GM19025 (cell line): Measurements from ENCODE around the gene LYRM2.

Experiments
- ATAC-seq: cut with Tn5 transposase; IDR thresholded peaks from one replicate; pipeline ENCODE4 v1.9.1; 2021; ENCODE audit warnings: mild to moderate bottlenecking, low read depth, moderate library complexity; ENCODE audit not compliant: unreplicated experiment

LYRM2 gene

DNA sequence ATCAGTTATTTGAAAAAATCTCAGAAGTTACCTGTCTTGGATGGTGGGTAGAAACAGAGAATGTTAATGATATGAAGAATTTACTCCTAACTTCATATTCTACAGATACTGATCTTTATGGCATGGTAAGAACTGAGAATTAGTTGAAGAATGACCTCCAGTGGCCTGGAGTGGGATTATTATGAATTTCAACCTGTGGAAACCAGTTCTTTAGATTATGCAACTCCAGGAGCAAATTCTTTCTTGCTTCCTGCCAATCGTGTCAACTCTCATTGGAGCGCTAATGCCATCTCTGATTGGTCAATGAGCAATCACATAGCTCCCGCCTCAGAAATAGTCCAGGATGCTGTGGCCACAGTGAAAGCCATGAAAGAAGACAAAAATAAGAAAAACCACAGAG is 40.6 kb downstream of the LYRM2 start:
- no peak for ATAC-seq

GRCh38 chr6:89597372-89597771 is 41.2 kb downstream of the LYRM2 start:
- no peak for ATAC-seq

- ATAC-seq: no peak
These were observed 42.1 kb downstream of the LYRM2 start for GRCh38 chr6:89596484-89596883.

GRCh38 chr6:89596056-89596455 is 42.5 kb downstream of the LYRM2 start:
- ATAC-seq: peak; percentile 72

- ATAC-seq: no peak
These were observed 46.8 kb downstream of the LYRM2 start for GRCh38 chr6:89591745-89592144.

GRCh38 chr6:89590133-89590532 is 48.4 kb downstream of the LYRM2 start:
- no peak for ATAC-seq

- ATAC-seq: no peak
These were observed 49.1 kb downstream of the LYRM2 start for GRCh38 chr6:89589297-89590025.

GRCh38 chr6:89585154-89585553 is 53.4 kb downstream of the LYRM2 start:
- no peak for ATAC-seq

DNA sequence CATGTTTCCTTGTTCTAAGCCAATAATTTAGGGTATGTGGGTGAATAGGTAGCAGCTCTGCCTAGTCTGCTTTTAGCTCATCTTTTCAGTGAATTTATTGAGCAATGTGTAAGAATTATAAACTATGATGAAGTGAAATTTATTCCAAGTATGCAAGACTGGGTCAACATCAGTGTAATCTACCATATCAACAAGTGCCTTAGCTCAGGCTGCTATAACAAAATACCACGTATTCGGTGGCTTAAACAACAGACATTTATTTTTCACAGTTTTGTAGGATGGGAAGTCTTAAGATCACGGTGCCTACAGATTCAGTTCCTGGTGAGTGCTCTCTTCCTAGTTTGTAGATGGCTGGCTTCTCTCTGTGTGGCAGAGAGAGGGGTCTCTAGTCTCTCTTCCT is 54.0 kb downstream of the LYRM2 start:
- ATAC-seq: no peak

GRCh38 chr6:89583559-89583958 is 55.0 kb downstream of the LYRM2 start:
- ATAC-seq: no peak

DNA sequence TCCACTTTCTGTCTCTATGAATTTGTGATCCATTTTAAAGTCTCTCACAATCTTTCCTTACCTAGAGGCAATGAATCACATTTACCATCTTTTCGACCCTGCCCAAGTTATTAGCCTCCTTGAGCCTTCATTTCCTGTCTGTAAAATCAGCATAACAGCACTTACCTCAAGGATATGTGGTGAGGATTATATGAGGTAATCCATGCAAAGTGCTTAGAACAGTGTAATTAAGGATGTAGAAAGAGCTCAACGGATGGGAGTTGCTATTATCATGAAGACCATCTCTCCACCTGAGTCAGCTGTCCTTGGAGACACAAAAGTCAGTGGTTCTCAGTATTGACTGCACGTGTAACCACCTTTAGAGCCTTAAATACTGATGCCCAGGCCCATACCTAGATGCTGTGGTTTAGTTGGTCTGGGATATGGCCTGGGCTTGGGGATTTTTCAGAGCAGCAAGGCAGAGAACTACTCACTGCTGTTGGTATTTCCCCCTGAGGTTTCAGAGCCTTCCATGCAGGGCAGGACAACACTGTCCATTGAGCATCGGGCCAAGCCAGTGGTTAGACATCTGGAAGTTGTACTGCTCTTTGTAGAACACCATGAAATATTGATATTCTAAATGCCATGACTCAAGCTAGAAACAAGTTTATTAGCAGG is 55.8 kb downstream of the LYRM2 start:
- ATAC-seq: no peak

DNA sequence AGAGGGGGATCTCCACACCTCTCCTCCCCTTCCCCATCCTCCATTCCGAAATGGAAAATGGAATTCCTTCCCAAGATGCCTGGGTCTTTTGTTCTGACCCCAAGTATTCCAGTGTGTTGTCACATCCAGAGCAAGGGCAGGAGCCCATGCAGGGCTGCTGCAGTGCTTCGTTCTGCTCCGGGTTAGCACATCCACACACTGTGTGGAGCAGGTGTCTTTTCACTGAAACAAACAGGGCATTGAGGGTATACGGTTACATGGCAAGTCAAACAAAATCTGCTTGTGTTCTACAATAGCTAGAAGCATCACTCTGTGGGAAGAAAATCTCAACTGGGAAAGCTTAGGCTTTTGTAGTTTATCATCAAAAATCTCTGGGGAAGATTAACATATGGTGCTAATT is 56.9 kb downstream of the LYRM2 start:
- no peak for ATAC-seq

DNA sequence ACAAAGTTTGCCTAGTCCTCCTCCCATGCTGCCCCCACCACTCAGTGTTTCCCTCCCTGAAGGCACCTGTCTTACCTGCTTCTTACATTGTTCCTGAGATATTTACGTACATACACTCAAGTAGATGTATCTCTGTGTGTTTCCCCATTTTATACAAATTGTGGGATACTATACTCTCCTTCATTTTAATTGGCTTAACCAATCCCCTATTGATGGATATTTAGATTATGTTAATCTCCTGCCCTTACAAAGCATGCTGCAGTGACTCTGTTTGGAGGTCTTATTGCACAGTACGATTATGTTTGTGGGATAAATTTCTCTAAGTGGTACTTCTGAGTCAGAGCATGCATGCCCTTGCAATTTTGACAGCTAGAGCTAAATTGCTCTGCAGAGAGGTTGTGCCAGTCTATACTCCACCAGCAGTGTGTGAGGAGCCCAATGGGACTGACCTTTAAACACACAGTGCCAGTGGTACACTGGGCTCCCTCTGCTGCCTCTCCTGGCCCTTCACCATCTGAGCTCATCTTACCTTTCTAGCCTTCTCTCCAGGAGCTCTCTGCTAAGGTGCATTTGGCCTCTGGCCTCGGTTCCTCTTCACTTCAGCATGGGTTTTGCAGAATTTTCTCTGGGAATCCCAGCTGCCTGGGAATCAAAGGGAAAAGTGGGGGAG is 57.4 kb downstream of the LYRM2 start:
- no peak for ATAC-seq

DNA sequence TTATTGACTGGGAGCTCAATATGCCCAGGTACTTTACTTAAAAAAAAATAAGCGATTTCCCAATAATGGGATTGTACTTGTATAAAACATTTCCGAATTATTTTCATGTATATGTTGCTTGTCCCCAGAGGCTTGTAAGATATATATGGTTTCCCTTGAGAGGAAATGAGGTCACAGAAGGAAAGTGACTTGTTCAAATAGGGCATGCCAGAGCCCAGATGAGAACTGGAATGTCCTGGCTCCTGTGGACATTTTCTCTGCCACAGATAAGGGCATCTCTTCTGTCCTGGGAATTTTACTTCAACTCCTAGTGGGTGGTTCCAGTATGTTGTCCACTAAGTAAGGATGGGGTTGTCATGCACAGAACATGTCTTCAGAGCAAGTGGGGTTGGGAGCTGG is 63.0 kb downstream of the LYRM2 start:
- ATAC-seq: no peak

DNA sequence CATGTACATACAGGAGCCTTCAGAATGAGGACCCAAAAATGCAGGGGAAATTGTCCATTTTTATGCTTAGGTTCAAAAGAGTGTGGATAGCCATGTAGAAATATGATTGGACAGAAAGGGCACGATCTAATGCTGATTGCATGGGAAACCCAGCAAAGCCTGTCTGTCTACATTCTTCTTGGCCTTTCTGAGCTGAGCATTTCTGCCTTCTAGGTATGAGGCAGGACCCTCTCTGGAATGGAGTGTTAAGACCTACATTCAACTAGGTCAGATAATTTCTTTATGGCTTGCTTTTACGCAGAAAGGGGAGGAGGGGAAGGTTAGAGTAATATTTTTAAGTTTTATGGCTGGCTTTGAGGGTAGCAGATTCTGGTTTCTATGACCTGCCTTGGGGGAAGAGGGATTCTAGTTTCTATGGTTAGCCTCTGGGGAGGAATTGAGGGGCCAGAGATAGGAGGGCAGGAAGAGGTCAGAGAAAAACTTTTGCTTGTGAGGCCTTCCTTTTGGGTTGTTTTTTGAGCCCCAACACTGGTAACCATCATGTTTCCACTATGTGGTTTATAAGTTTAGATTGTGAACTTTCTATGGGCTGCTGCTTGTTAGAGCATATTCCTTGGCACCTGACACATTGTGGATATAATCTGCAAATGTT is 63.5 kb downstream of the LYRM2 start:
- ATAC-seq: no peak

- no peak for ATAC-seq
These were observed 70.7 kb downstream of the LYRM2 start for GRCh38 chr6:89567630-89568390.

DNA sequence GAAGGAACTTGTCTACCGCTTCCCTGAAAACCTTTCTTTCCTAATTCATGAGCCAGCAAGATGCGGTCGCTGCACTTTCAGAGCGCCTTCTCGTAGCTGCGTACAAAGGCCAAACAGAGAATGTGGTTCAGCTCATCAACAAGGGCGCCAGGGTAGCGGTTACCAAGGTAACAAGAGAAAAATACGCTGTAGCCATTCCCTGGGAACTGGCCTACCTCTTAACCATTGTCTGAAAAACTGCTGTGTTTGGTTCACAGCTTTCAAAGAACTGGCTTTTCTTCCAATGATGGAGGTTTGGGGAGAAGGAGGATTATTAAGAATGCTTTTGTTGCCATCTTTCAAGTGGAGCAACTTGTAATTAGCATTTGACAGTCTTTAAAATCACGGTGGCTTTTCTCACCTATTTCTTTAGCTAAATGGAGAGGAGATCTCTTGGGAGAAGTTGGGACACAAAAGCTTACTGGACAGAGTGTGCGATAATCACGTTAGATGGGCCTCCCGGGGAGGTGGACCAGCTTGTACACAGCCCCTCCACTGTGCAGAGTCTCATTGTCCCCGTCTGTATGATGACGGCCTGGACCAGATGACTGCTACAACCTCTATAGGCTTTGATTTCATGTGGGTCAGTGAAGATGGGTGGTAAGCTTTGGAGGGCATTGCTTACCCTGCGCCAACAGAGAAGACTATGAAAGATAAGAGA is 71.5 kb downstream of the LYRM2 start:
- no peak for ATAC-seq

DNA sequence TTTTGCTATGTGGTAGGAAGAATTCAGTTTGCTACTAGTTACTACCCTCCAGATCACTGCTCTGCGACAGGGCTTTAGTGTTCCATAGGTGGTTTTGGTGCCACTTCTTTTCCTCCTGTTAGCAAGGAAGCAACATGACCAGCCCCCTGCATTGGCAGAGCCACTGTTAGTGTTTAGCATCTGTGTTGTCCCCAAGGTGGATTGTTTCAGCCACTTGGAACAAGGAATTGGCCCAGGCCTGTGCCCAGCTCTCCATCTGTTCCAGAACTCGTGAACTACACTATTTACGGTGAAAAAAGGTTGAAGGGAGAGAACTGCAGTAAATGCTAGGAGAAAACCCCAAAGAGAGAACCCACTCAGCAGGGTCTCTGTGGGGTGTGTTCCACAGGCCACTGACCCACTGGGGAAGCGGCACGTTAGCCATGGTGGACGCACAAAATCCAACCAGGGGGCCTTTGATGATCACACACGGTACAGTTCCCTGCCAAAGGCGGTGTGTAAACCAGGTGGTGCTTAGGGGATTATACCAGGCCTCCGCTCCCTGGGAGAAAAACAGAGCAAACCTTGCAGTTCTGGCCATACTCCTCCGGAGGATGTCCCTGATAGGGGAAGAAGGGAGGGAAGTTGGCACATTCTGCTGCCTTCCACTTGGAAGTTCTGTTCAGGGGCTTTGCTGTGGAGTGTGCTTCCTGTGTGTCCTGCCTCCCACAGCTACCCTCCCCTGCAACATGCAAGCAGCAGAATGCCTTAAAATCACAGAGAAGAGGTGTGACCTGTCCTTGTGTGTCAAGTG is 72.3 kb downstream of the LYRM2 start:
- no peak for ATAC-seq

DNA sequence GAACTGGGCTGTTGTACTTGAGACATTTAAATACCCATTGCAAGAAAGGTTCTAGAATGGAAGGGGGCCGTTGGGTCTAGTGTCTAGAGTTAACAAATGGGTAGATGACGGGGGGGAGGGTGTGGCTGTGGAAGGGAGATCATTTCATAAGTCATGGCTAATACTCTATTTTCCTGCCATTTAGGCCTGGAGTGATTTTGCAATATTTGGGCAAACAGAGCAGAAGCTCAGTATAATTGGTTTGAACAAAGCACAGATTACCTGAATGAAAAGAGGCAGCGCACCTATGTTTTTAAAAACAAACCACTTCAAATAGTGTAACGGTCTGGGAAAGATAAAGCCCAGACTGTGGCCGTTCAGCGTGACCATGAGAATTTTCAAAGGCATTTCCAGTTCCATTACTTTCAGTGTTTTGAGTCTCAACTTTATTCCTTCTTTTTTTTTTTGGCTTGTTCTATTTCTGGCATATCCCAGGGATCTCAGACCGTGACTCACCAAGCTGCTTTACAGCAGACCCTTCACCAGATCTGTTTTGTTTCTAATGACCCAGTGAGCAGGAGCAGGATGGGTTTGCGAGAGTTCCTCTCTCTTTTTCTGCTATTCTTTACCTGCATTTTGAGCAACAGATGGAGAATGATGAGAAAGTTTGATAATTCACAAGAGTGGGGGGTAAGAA is 73.7 kb downstream of the LYRM2 start:
- no peak for ATAC-seq
